ENCODE data around the gene RFX7.

DNA sequence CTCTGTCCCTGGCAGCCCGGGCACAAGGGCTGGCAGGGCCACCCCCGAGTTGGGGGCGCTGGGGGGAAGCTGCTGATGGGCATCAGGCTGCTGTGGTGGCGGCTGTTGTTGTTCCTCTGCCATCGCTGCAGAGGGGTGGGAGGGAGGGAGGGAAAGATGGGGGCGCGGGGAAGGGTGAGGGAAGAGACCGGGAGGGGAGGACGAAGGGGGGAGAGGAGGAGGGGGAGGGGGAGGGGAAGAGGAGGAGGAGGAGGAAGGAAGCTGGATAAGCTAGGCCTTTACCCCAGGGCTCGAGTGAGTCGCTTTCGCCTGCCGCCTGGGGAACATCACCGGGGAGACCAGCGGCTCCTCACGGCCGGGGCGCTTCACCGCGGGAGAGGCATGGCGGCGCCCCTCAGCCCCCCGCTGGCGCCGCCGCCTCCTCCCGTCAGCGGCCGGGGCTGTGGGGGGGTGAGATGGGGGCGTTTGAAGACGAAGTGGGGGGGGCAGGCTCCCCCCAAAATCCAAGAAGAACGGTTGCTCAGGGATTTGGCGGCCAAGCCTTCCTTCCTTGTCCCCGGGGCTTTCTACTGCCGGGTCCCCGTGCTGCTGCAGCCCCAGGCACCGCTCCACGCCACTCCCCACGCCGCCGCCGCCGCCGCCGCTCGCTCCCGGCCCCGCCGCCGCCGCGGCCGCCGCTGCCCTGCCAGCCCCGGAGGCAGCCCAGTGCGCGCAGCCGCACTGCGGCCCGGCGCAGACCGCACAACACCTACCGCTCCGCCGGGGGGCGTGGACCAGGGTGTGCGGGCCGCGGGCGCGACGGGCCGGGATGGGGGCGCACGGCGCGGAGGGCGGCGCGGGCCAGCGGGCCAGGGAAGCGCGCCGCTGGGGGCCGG is at the start of gene RFX7:
- TF ChIP-seq, protein P1, sequence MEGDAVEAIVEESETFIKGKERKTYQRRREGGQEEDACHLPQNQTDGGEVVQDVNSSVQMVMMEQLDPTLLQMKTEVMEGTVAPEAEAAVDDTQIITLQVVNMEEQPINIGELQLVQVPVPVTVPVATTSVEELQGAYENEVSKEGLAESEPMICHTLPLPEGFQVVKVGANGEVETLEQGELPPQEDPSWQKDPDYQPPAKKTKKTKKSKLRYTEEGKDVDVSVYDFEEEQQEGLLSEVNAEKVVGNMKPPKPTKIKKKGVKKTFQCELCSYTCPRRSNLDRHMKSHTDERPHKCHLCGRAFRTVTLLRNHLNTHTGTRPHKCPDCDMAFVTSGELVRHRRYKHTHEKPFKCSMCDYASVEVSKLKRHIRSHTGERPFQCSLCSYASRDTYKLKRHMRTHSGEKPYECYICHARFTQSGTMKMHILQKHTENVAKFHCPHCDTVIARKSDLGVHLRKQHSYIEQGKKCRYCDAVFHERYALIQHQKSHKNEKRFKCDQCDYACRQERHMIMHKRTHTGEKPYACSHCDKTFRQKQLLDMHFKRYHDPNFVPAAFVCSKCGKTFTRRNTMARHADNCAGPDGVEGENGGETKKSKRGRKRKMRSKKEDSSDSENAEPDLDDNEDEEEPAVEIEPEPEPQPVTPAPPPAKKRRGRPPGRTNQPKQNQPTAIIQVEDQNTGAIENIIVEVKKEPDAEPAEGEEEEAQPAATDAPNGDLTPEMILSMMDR (IDR thresholded peaks at IDR 0.05) = no peak; the same call in 2 of the 3 replicates
- no peak for TF ChIP-seq RAD21 (conservative IDR thresholded peaks at IDR 0.05 in 1 of 2, IDR thresholded peaks at IDR 0.05 in 1 of 2)

Measured in A549 (cell line).